ENCODE results near the gene CCN5.
"Not testable (repeated sequence)": the region's sequence is repeated elsewhere in the genome, so short reads cannot be mapped to it uniquely, and the experiment has no call there.

The CCN5 gene

GRCh38 chr20:44714701-44715498 is at the start of gene CCN5:
Gene CCN5, plus strand, starts transcription at chr20:44715369. Its CDS starts 22 bp downstream, at chr20:44715391.
- peak; percentile 88 for DNase-seq (ENCODE audit: low read depth)
- no peak within 1 kb of the TSS for H3K4me3 ChIP-seq (ENCODE audit: low read depth, low read length)
- no peak for TF ChIP-seq CTCF (conservative IDR thresholded peaks at IDR 0.05; ENCODE audit: low read depth, low read length)

GRCh38 chr20:44666066-44666465 is 49.1 kb upstream of the CCN5 start:
- no peak for TF ChIP-seq CTCF (conservative IDR thresholded peaks at IDR 0.05; ENCODE audit: low read depth, low read length)
- DNase-seq (ENCODE audit: low read depth), result no peak
- H3K4me3 ChIP-seq (ENCODE audit: low read depth, low read length), result no peak overlapping the region

- not testable (repeated sequence) for H3K4me3 ChIP-seq (ENCODE audit: low read depth, low read length); DNase-seq (ENCODE audit: low read depth)
Measured at GRCh38 chr20:44670851-44671250, 44.3 kb upstream of the CCN5 start.

- DNase-seq (ENCODE audit: low read depth); H3K4me3 ChIP-seq (ENCODE audit: low read depth, low read length): not testable (repeated sequence)
Measured at GRCh38 chr20:44671541-44671940, 43.6 kb upstream of the CCN5 start.

- H3K4me3 ChIP-seq (ENCODE audit: low read depth, low read length); DNase-seq (ENCODE audit: low read depth): not testable (repeated sequence)
Measured at GRCh38 chr20:44672318-44672902, 42.8 kb upstream of the CCN5 start.

GRCh38 chr20:44678242-44678641 is 36.9 kb upstream of the CCN5 start:
- H3K4me3 ChIP-seq (ENCODE audit: low read depth, low read length), result no peak overlapping the region
- DNase-seq (ENCODE audit: low read depth), result no peak

GRCh38 chr20:44678990-44679611 is 36.1 kb upstream of the CCN5 start:
- no peak for DNase-seq (ENCODE audit: low read depth)
- TF ChIP-seq CTCF (conservative IDR thresholded peaks at IDR 0.05; ENCODE audit: low read depth, low read length), result no peak
- no peak overlapping the region for H3K4me3 ChIP-seq (ENCODE audit: low read depth, low read length)

More at GRCh38 chr20:44678242-44678641, 36.9 kb upstream of the CCN5 start:
- TF ChIP-seq CTCF (conservative IDR thresholded peaks at IDR 0.05; ENCODE audit: low read depth, low read length), result no peak

GRCh38 chr20:44681796-44682566 is 33.2 kb upstream of the CCN5 start:
- TF ChIP-seq CTCF (conservative IDR thresholded peaks at IDR 0.05; ENCODE audit: low read depth, low read length), result no peak
- DNase-seq (ENCODE audit: low read depth), result no peak
- no peak overlapping the region for H3K4me3 ChIP-seq (ENCODE audit: low read depth, low read length)

Data from choroid plexus epithelial cell (primary cell).